NCI-H1694 (cell line): ENCODE data around the gene CLEC4D.
"Not testable (repeated sequence)": the region's sequence is repeated elsewhere in the genome, so short reads cannot be mapped to it uniquely, and the experiment has no call there.

ENCODE experiments used
- DNase-seq: peaks from one replicate; lab custom pipeline; 2025; lab: John Stamatoyannopoulos, UW

CLEC4D gene

DNA sequence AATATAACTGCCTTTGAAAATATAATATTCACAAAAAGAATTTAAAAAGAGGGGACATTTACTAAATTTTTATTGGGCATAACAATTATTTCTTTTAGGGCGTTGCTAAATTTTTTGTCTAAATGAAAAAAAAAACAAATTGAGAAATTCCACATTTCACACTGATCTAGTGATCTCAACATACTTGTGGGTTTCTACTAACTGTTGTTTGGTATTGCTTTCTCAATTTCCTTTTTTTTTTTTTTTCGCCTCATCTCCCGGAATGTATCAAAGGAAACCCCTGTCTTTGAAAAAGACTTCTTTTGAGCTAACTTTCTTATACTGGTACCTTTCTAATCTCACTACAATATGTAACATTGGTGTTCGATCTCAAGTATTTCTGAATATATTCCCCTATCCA lies at the start of gene CLEC4D:
TSS of gene CLEC4D (plus strand) at position 248 of the 400 bp plus-strand sequence. CDS start 230 bp downstream, outside the sequence.
- DNase-seq = no peak

DNA sequence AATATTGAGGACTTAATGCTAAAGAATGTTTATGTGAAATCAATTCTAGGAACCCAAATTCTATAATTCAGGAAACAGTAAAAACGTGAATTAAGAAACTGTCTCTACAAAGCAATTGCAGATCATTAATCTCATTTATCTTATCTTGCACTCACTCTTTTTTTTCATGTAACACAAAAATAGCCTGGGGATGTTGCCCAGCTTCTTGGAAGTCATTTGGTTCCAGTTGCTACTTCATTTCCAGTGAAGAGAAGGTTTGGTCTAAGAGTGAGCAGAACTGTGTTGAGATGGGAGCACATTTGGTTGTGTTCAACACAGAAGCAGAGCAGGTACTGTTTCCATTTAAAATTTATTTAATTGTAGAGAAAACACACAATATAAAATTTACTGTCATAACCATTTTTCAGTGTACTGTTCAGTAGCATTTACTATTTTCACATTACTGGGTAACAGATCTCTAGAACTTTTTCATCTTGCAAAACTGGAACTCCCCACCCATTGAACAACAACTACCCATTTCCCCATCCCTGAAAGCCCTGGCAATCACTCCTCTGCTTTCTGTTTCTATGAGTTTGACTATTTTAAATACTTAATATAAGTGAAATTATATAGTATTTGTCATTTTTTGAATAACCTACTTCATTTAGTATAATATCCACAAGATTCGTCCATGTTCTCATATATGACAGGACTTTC lies 47.9 kb upstream of the CLEC4D start:
- DNase-seq = no peak

DNA sequence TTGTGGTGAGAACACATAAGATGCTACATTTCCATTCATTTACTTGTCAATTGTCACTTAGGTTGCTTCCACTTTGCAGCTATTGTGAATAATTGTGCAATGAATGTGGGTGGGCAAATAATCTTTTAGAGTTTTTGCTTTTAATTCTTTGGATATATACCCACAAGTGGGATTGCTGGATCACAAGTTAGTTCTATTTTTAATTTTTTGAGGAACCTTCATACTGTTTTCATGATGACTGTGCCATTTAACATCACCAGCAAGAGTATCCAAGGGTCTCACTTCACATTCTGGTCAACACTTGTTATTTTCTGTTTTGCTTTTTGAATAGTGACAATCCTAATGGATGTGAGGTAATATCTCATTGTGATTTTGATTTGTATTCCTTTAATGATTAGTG lies 47.1 kb upstream of the CLEC4D start:
- DNase-seq = no peak

DNA sequence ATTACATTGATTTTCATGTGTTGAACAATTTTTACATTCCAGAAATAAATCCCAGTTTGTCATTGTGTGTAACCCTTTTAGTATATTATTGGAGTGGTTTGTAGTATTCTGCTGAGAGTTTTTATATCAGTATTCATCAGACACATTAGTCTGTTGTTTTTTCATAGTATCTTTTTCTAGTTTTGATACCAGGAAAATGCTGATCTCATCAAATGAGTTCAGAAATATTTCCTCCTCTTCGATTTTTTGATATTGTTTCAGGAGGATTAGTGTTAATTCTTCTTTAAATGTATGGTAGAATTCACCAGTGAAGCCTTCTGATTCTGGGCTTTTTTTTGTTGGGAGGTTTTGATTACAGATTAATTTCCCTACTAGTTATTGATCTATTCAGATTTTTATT lies 42.2 kb upstream of the CLEC4D start:
- DNase-seq = no peak

DNA sequence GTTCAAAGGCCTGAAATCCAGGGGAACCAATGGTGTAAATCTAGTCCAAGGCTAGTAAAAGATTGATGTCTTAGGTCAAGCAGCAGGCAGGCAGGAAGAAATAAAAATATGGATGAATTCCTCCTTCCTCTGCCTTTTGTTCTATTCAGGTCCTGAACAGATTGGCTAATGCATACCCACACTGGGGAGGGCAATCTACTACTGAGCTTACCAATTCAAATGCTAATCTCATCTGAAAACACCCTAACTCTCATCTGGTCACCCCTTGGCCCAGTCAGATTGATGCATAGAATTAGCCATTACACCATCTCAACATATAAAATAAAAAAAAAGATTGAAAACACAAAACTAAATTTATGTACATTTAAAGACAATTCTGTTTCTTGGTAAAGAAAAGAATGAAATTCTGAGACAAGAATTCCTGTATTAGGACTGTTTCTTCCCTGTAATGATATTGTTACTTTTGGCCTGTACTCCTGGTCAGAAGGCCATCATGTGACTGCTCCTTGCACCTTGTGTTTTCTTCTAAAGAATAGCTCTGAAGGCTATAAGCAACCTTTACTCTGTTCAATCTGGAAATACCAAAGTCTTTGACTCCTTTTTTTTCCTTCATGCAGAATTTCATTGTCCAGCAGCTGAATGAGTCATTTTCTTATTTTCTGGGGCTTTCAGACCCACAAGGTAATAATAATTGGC lies 37.6 kb upstream of the CLEC4D start:
- no peak for DNase-seq

DNA sequence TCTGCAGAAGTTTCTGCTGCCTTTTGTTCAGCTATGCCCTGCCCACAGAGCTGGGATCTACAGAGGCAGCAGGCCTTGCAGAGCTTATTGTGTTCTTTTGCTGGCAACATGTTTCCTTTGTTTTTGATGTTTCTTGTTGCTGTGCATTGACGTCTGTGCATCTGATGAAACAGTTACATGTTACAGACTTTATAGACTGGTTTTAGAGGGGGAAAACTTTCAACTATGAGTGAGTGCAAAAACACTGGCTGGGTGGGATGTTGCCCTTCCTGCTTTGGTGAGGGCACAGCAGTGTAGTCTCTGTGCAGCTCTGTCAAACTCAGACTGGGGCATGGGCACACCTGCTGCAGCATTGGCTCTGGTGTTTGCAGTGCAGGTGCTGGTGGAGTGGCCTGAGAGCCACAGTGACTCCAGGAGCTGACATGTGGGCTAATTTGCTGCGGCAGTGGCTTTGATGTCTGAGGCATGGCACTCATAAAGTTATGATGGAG lies 30.7 kb upstream of the CLEC4D start:
- no peak for DNase-seq

DNA sequence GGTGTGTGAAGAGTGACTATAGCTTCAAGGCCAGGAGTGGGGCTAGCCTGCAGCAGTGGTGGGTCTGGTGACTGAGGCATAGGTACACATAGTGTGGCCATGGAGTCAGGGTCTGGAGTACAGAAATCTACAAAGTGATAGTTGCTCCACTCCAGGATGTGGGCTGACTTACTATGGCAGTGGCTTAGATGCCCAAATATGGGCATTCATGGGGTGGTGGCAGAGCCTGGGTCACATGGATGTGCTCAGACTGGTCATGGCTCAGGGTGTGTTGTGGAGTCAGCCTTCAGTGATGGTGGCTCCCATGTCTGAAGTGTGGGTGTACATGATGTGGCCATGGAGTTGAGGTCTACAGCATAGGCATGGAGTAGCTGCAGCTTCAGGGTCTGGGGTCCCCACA lies 30.2 kb upstream of the CLEC4D start:
- no peak for DNase-seq

DNA sequence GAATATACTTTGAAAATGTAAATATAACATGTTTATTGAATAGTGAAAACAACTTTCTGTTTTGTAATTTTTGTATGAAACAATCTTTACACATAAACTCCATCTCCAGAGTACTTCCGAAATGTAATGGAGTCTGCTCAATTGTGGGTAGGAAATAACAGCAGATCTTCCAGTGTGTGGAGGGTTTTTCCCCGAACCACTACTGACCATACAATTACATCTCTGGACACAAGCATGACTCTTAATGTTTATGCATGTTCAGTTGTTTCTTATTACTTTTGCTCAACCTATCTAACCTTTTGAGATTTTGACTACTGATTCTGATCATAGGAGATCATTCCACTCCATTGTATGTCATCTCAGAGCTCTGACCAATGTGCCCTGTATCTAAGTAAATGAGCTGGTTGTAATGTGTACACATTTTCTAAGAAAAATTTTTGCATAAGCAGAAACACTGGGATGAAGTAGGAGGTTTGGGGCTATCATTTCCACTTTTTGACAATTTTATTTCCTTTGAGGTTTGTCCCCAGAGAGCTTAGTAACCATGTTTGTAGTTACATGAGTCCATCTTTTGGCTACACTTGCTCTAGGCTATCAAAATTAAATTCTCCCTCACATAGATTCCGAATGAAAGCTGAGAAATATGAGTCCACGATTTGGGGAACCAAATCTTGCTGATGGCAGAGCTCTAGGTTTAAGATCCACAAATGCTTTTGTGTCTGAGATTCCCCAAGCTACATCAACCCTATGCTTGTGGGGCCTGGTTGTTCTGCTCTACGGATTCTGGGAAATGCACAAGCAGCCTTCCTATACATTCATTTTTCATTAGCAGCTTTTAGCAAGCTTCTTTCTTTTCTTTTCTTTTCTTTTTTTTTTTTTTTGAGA lies 21.4 kb upstream of the CLEC4D start:
- no peak for DNase-seq

DNA sequence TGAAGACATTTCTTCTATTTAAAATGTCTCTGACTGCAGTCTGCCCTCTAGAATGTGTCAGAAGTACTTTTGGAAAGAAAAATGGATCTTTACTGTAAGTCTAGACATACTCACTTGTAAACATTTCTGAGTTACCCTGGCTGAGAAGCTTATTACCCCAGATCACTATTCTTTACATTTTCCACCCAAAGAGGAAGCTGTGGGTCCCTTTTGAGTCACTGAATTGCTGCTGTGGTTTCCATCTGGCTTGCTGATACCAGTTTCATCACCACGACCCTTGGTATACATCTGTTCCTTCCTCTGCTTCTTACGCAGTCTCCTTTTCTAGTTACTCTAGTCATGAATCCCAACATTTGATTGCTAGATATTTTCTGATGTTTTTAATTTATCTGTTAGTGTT lies 20.2 kb upstream of the CLEC4D start:
- no peak for DNase-seq

DNA sequence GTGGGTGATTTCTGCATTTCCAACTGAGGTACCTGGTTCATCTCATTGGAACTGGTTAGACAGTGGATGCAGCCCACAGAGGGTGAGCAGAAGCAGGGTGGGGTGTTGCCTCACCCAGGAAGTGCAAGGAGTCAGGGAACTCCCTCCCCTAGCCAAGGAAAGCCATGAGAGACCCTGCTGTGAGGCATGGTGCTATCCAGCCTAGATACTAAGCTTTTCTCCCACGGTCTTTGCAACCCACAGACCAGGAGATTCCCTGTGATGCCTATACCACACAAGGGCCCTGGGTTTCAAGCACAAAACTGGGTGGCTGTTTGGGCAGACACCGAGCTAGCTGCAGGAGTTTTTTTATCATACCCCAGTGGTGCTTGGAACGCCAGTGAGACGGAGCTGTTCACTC lies 17.6 kb upstream of the CLEC4D start:
- DNase-seq = not testable (repeated sequence)

DNA sequence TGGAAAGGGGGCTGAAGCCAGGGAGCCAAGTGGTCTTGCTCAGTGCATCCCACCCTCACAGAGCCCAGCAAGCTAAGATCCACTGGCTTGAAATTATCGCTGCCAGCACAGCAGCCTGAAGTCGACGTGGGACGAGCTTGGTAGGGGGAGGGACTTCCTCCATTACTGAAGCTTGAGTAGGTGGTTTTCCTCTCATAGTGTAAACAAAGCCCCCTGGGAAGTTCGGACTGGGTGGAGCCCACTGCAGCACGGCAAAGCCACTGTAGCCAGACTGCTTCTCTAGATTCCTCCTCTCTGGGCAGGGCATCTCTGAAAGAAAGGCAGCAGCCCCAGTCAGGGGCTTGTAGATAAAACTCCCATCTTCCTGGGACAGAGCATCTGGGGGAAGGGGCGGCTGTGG lies 17.2 kb upstream of the CLEC4D start:
- not testable (repeated sequence) for DNase-seq

DNA sequence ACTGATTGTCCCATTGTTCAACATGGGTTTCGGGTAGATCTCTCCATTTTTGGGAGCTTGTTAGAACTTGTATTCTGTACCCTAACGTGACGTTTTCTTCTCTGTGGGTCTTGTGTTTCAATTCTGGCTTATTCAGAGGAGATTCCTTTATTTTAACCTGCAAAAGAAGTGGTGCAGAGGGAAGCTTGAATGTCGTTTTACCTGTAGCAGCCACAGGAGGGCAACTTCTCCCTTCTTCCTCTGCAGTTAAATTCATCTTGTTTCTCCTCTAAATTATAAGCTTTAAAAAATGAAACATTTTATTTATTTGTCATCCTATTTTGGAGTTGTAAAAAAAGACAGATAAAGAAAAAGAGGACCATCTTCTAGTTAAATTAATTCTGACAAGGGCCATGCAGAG lies 13.7 kb upstream of the CLEC4D start:
- no peak for DNase-seq

DNA sequence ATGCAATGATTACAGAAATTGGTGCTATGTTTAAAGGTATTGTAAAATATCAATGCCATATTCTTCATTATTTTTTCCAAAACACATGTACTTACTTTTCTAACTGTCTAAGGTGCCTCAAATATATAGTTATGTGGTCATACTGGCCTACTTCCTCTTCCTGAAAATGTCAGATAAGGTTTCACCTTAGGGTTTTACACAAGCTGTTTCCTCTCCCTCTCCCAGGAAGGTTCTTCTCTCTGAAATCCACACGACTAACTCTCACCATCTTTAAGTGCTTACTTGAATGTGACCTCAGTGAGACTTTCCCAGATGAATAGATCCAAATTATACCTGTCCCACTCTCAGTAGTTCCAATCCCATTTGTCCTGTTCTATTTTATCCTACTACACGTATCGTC lies 11.6 kb upstream of the CLEC4D start:
- no peak for DNase-seq

DNA sequence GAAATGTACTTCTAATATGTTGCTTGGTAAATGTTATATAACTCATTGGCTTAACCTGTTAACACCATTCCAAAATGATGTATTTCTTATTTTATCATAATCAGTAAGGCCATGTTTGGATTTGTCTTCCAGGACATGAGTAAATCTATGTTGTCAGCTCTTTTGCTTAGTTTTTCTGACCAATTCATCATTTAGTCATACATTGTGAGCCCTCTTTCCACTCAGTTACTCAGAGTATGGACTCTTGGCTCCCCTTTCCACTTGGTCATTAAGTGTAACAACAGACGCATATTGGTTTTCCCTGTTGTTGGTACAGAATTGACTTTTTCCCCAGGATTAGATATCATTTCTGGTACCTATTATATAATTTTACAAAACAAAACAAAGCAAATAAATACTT lies 9.0 kb upstream of the CLEC4D start:
- no peak for DNase-seq

DNA sequence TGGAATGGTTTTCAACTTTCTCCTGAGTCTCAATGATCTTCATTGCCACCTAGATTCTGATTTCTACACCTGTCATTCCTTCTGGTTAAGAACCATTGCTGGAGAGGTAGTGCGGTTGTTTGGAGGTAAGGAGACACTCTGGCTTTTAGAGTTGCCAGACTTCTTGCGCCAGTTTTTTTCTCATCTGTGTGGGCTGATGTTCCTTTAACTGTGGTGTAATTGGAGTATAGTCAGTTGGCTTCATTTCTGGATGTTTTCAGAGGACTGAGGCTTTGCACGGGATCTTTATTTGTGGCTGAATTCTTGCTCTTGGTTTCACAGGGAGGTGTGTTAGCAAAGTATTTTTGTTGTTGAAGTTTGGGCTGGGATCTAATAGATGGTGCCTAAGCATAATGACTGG lies 5.7 kb upstream of the CLEC4D start:
- DNase-seq = no peak

DNA sequence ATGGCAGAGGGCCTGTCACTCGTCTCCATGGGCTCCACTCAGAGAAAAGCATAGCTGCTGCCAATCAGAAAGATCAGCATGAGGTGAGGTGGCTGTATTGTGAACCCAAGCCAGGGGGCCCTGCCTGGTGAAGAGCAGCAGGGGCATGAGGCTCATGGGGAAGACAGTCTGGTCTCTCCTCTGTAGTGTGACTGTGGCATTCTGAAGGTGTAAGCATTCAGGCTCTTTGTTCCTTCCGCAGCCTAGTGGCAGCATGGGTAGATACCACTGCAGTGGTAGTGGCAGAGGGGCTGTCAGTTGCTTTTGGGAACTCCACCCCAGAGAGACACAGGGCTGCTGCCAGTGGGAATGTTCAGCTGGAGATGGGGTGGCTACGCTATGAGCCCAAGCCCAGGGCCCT lies 5.1 kb upstream of the CLEC4D start:
- no peak for DNase-seq

DNA sequence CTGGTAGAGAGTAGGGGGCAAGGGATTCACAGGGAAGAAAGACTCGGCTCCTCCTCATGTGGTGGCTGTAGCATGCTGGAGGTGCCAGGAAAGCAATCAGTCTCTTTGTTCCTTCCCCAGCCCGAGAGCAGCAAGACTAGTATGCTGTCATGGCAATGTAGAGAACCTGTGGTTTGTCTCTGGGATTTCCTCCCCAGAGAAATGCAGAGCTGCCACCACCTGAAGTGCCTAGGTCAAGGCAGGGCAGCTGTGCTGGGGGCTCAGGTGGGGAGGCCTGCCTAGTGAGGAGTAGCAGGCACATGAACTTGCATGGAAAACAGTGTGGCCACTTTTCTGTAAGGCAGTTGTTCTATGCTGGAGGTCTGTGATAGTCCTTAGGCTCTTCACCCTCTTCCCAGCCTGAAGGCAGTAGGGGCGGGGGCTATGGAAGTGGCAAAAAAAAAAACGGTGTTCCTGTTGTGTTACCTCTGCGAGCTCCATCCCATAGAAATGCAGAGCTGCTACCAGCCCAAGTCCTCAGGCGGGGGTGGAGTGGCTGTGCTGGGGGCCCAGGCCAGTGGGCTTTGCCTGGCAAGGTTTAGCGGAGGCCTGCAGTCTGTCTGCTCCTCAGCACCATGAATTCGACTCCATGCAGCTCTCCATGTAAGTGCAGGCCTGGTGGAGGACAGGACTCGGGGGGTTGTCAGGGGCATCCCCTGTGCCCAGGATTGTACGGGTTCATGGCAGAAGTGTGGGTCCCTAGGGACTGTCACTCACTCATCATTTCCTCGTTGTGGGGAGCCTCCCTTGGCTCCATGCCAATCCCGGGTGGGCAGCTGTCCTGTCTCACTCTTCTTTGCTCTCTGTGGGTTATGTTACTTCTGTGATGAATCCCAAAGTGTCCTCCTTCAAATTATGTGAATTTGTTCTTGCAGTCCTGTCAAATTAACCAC lies 4.1 kb upstream of the CLEC4D start:
- no peak for DNase-seq

DNA sequence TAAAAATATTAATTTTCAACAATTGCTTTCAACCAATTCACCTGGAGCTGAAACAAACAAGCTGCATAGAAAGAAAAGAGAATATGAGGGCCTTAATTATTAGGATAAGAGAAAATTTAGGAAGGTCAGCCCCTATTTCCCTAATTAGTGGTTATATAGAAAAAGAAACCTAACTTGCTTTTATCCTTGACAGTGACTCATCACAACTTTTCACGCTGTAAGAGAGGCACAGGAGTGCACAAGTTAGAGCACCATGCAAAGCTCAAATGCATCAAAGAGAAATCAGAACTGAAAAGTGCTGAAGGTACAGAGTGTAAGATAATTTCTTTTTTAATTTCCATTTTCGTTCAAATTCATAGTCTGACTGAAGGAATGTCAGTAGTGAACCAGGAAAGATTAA lies 4.7 kb downstream of the CLEC4D start:
- DNase-seq = no peak

DNA sequence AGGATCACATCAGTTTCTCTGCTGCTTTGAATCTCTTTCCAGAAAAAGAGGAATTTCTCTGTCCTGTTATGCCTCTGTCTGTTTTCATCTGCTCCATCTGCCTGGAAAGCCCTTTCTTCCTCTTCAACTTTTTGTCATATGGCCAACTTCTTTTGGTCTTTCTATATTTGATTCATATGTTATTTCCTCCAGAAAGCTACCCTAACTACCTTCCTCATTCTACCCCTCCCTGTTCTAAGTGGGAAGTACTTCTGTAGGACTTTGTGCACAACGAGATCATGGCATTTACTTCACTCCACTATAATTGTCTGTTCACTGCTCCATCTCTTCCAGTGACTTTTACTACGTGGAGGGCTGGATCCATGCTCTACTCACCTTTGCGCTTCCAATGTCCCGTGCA lies 5.9 kb downstream of the CLEC4D start:
- DNase-seq = no peak

DNA sequence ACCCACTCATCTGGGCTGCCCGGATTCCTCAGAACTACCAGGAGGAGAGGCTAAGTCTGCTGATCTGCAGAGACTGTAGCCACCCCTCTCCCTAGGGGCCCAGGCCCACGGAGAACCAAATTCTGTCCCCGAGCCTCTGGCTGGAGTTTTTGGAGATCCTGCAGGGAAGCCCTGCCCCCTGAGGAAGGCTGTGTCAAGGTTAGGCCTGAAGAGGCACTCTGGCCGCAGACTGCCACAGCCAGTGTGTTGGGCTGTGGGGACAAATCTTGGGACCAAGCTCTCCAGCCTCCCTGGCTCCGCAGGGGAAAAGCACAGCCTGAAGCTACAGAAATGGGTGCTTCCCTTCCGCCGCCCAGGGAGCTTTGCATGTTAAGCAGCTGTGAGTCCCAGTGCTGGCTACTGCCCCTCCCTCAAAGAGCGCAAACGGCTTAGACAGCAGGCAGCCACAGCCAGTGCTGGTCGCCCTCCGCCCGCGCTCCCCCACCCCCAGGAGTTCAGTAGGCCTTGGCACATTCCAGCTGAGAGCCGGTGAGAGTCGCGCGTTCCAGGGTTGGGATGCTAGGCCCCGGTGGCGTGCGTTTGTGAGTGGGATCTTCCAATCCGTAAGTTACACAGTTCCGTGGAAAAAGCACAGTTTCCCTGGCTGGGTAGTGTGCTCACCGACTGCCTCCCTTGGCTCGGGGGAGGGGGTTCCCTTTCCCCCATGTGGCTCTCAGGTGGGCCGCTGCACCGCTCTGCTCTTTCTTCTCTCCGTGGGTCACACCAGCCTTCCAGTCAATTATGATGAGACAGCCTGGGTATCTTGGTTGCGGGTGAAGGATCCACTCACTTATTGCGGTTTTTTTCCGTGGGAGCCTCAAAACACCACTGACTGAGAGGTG lies 14.2 kb downstream of the CLEC4D start:
- no peak for DNase-seq

DNA sequence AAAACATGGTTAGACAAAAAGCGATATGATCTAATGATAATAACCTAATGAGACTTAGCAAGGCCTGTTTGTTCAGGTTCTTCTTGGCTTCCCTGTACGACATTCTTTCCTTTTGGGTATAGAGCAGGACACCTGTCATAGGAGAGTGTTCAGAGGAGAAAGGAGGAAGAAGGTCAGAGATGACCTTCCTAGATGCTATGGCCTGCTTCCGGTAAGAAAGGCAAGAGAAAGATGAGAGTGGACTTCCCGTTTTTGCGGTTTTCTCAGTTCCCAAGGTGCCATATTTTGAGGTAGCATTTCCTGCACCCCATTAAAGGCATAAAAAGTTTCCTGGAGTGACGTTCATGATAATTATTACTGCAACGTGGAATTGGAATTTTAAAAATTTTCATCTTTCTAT lies 18.7 kb downstream of the CLEC4D start:
- no peak for DNase-seq
